Liver (tissue), 9 donors: ENCODE data around the gene TUBB3. TPM values are rescaled to one million over a fixed set of nuclear protein-coding genes. Genes with fewer than 3 reads are reported as not detected.

ENCODE experiments used
- DNase-seq: peaks from one replicate; pipeline ENCODE4 v3.0.0-alpha.2; 2017; ENCODE audit warnings: low spot score
- H3K27ac ChIP-seq, 2 donors: one replicate each; pipeline ENCODE4 v1.7.0; 2013; ENCODE audit warnings: inconsistent platforms in 2 of 2, low read length in 2 of 2, control low read depth in 1 of 2, low read depth in 1 of 2, mild to moderate bottlenecking in 1 of 2
- H3K27me3 ChIP-seq, 4 donors: one replicate each; pipeline versions ENCODE4 v1.6.1 to v1.7.0; 2013; ENCODE audit warnings: low read length in 3 of 4, inconsistent platforms in 1 of 4, mild to moderate bottlenecking in 1 of 4, moderate library complexity in 1 of 4; ENCODE audit not compliant: control insufficient read depth in 4 of 4, insufficient read depth in 4 of 4
- H3K36me3 ChIP-seq, 4 donors: one replicate each; pipeline versions ENCODE4 v1.6.1 to v1.7.0; 2013; ENCODE audit warnings: low read length in 3 of 4, mild to moderate bottlenecking in 3 of 4, low read depth in 1 of 4, moderate library complexity in 1 of 4; ENCODE audit not compliant: control insufficient read depth in 4 of 4, insufficient read depth in 3 of 4
- H3K4me1 ChIP-seq, 4 donors: one replicate each; pipeline versions ENCODE4 v1.6.1 to v1.7.0; 2013; ENCODE audit warnings: low read length in 3 of 4, mild to moderate bottlenecking in 3 of 4, moderate library complexity in 1 of 4; ENCODE audit not compliant: control insufficient read depth in 4 of 4, insufficient read depth in 4 of 4
- H3K4me3 ChIP-seq, 3 donors: one replicate each; pipeline versions ENCODE4 v1.6.1 to v1.7.0; 2013; ENCODE audit warnings: low read length in 3 of 3, control low read depth in 1 of 3, low read depth in 1 of 3, mild to moderate bottlenecking in 1 of 3
- H3K9ac ChIP-seq, 2 donors: one replicate each; pipeline ENCODE4 v1.7.0; 2013; ENCODE audit warnings: low read length in 2 of 2, mild to moderate bottlenecking in 2 of 2, moderate library complexity in 2 of 2, control low read depth in 1 of 2, low read depth in 1 of 2
- H3K9me3 ChIP-seq, 4 donors: one replicate each; pipeline versions ENCODE4 v1.6.1 to v1.7.0; 2013; ENCODE audit warnings: low read length in 3 of 4; ENCODE audit not compliant: control insufficient read depth in 4 of 4
- ATF3 ChIP-seq: IDR thresholded peaks from 2 replicates; pipeline ENCODE4 v1.6.1; 2016; ENCODE audit warnings: antibody characterized with exemption
- EGR1 ChIP-seq, 2 donors: IDR thresholded peaks; 2 replicates each; pipeline ENCODE4 v1.6.1; 2016 to 2018; ENCODE audit warnings: antibody characterized with exemption in 2 of 2, low read depth in 2 of 2
- FOXA1 ChIP-seq: IDR thresholded peaks from 2 replicates; pipeline ENCODE4 v1.6.1; 2016; ENCODE audit warnings: antibody characterized with exemption
- FOXA2 ChIP-seq: IDR thresholded peaks from 2 replicates; pipeline ENCODE4 v1.6.1; 2016; ENCODE audit warnings: antibody characterized with exemption
- GABPA ChIP-seq, 2 donors: IDR thresholded peaks in 1 of 2; conservative IDR thresholded peaks in 1 of 2; 2 replicates each; pipeline ENCODE4 v1.6.1; 2016; ENCODE audit warnings: antibody characterized with exemption in 2 of 2, mild to moderate bottlenecking in 1 of 2, moderate library complexity in 1 of 2
- HNF4A ChIP-seq, 2 donors: conservative IDR thresholded peaks; 2 replicates each; pipeline ENCODE4 v1.6.1; 2016; ENCODE audit warnings: antibody characterized with exemption in 2 of 2, mild to moderate bottlenecking in 2 of 2
- HNF4G ChIP-seq: IDR thresholded peaks from 2 replicates; pipeline ENCODE4 v1.6.1; 2016; ENCODE audit warnings: antibody characterized with exemption
- JUND ChIP-seq, 2 donors: IDR thresholded peaks; 2 replicates each; pipeline ENCODE4 v1.6.1; 2016; ENCODE audit warnings: antibody characterized with exemption in 2 of 2
- NR2F2 ChIP-seq: IDR thresholded peaks from 2 replicates; pipeline ENCODE4 v1.6.1; 2016; ENCODE audit warnings: antibody characterized with exemption
- RAD21 ChIP-seq, 2 donors: IDR thresholded peaks; 2 replicates each; pipeline ENCODE4 v1.6.1; 2016; ENCODE audit warnings: antibody characterized with exemption in 2 of 2, mild to moderate bottlenecking in 2 of 2
- REST ChIP-seq: IDR thresholded peaks from 2 replicates; pipeline ENCODE4 v1.6.1; 2016; ENCODE audit warnings: antibody characterized with exemption, mild to moderate bottlenecking
- RXRA ChIP-seq, 2 donors: IDR thresholded peaks; 2 replicates each; pipeline ENCODE4 v1.6.1; 2017 to 2018; ENCODE audit warnings: antibody characterized with exemption in 2 of 2, mild to moderate bottlenecking in 1 of 2
- SP1 ChIP-seq: IDR thresholded peaks from 2 replicates; pipeline ENCODE4 v1.6.1; 2018; ENCODE audit warnings: antibody characterized with exemption, mild to moderate bottlenecking
- TAF1 ChIP-seq: conservative IDR thresholded peaks from 2 replicates; pipeline ENCODE4 v1.6.1; 2016; ENCODE audit warnings: antibody characterized with exemption, mild to moderate bottlenecking
- YY1 ChIP-seq: IDR thresholded peaks from 2 replicates; pipeline ENCODE4 v1.6.1; 2016; ENCODE audit warnings: antibody characterized with exemption, mild to moderate bottlenecking
- ZBTB33 ChIP-seq: IDR thresholded peaks from 2 replicates; pipeline ENCODE4 v1.6.1; 2016; ENCODE audit warnings: antibody characterized with exemption
- WGBS: extraction: QIAGEN DNeasy Blood & Tissue Kit; methylation state at CpG from one replicate; pipeline ENCODE4 v1.1.7; 2013; 5-methylcytosine and 5-hydroxymethylcytosine counted together
- polyA plus RNA-seq, 2 donors: library from polyadenylated mRNA; stranded (reverse) in 1 of 2; unstranded in 1 of 2; fragments of 200-250 nt in 1 of 2; fragments of >200 nt in 1 of 2; fragmentation: Nextera tagmentation in 1 of 2; extraction: Ambion mirVana in 1 of 2; gene quantifications; one replicate each; pipeline versions ENCODE4 v1.2.1 to v1.2.3, GENCODE V29; 2013 to 2015
- total RNA-seq, 2 donors: library from RNA; depleted of rRNA; stranded (reverse); fragments of >200 nt; gene quantifications; one replicate each; pipeline ENCODE4 v1.2.3, GENCODE V29; 2014
- TF ChIP-seq, protein P1 (sequence below): IDR thresholded peaks from 2 replicates; pipeline ENCODE4 v1.6.1; 2016; ENCODE audit warnings: antibody characterized with exemption
- TF ChIP-seq, protein P2 (sequence below): fragments of 150-350 bp; IDR thresholded peaks from 2 replicates; pipeline ENCODE4 v1.5.1; 2017; ENCODE audit warnings: improper control_type of control experiment, low read depth, low read length; ENCODE audit not compliant: missing input control
- donor health status: healthy.
- donor health status: healthy.
- donor health status: healthy.
- donor health status: healthy.
- donor health status: healthy.

Gene TUBB3
- total and polyA plus RNA-seq, 4 donors: 0.17 to 0.89 (median 0.25) TPM; not detected in 1

DNA sequence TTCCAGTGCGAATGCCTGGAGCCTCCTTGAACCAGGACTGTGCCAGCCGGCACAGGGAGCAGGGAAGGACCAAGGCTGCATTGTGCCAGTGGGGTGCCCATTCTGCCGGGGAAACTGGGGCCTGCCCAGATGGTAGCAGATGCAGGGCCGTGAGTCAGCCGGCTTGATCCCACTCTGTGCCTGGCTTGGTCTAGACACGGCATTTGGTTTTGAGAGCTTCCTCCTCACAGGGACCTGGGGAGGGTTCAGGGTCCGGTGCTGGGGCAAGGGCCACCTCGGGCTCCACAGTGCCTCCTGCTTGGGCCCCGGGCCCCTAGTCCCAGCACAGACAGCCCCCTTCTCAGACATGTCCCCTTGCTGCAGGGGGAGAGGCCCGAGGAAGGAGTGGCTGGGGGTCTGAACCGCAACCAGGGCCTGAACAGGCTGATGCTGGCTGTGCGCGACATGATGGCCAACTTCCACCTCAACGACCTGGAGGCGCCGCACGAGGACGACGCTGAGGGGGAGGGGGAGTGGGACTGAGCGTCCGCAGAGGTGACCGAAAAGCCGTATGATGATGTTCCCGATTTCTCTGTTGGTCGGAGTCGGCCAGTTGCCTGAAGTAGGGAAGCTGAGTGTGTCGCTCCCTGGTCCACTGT lies 12.3 kb upstream of the TUBB3 start:
- Histone ChIP-seq H3K27me3 (no peaks in the 10 kb centered on the region), H3K27ac (no peak overlapping the region), H3K36me3 (peaks cover 13 to 38% (median 18%) of the 10 kb centered on the region in 4 donors), H3K9ac (no peak overlapping the region), H3K4me3 (no peak overlapping the region), H3K4me1 (no peaks in the 10 kb centered on the region), H3K9me3 (no peaks in the 10 kb centered on the region)
- no peak for DNase-seq
- no peak for TF ChIP-seq NR2F2
- no peak for TF ChIP-seq SP1
- TF ChIP-seq EGR1 (IDR thresholded peaks at IDR 0.05; ENCODE audit: low read depth in 2 of 2): no peak
- TF ChIP-seq TAF1: no peak
- TF ChIP-seq JUND (IDR thresholded peaks at IDR 0.05): no peak
- TF ChIP-seq FOXA2: no peak
- no peak for TF ChIP-seq RAD21 (IDR thresholded peaks at IDR 0.05)
- TF ChIP-seq ATF3: no peak
- TF ChIP-seq, protein P1, sequence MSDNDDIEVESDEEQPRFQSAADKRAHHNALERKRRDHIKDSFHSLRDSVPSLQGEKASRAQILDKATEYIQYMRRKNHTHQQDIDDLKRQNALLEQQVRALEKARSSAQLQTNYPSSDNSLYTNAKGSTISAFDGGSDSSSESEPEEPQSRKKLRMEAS: no peak
- TF ChIP-seq YY1: no peak
- TF ChIP-seq HNF4A (conservative IDR thresholded peaks at IDR 0.05): no peak
- 96% methylated on average over 27 of the region's 27 CpGs for WGBS

DNA sequence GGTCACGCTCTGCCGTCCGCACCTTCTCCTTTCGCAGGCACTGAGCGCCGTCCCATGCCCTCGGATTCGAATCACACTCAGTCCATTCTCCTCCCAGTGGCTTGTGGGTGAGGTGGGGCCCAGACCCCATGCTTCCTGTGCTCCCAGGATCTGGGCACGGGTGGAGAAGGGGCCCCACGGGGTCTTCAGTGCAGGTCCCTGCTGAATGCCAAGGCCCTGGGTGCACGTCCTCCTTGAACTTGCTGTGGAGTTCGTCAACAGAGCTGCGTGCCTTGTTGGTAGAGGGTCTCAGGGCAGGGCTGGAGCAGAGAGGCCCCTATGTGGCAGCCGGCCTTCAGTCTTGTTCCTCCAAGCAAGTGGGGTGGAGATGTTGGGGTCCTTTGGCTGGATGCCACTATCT lies 11.8 kb upstream of the TUBB3 start:
- no peaks in the 10 kb centered on the region for H3K4me1 ChIP-seq
- H3K4me3 ChIP-seq: no peak overlapping the region
- H3K9ac ChIP-seq: no peak overlapping the region
- 95% methylated on average over 14 of the region's 14 CpGs for WGBS
- no peaks in the 10 kb centered on the region for H3K27me3 ChIP-seq
- peaks cover 13 to 32% (median 16%) of the 10 kb centered on the region in 4 donors for H3K36me3 ChIP-seq
- no peak for DNase-seq
- no peak overlapping the region for H3K27ac ChIP-seq
- TF ChIP-seq FOXA1: no peak
- TF ChIP-seq FOXA2: no peak
- TF ChIP-seq, protein P2, sequence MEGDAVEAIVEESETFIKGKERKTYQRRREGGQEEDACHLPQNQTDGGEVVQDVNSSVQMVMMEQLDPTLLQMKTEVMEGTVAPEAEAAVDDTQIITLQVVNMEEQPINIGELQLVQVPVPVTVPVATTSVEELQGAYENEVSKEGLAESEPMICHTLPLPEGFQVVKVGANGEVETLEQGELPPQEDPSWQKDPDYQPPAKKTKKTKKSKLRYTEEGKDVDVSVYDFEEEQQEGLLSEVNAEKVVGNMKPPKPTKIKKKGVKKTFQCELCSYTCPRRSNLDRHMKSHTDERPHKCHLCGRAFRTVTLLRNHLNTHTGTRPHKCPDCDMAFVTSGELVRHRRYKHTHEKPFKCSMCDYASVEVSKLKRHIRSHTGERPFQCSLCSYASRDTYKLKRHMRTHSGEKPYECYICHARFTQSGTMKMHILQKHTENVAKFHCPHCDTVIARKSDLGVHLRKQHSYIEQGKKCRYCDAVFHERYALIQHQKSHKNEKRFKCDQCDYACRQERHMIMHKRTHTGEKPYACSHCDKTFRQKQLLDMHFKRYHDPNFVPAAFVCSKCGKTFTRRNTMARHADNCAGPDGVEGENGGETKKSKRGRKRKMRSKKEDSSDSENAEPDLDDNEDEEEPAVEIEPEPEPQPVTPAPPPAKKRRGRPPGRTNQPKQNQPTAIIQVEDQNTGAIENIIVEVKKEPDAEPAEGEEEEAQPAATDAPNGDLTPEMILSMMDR: no peak
- no peak for TF ChIP-seq ATF3
- no peak for TF ChIP-seq EGR1 (IDR thresholded peaks at IDR 0.05; ENCODE audit: low read depth in 2 of 2)
- no peak for TF ChIP-seq REST
- no peak for TF ChIP-seq YY1
- no peak for TF ChIP-seq RXRA (IDR thresholded peaks at IDR 0.05)
- no peak for TF ChIP-seq HNF4A (conservative IDR thresholded peaks at IDR 0.05)
- no peak for TF ChIP-seq HNF4G
- TF ChIP-seq NR2F2: no peak
- TF ChIP-seq RAD21 (IDR thresholded peaks at IDR 0.05): no peak
- TF ChIP-seq, protein P1: no peak
- TF ChIP-seq TAF1: no peak
- no peak for TF ChIP-seq GABPA (IDR thresholded peaks at IDR 0.05 in 1 of 2, conservative IDR thresholded peaks at IDR 0.05 in 1 of 2)
- no peak for TF ChIP-seq SP1
- TF ChIP-seq ZBTB33: no peak
- no peak for TF ChIP-seq JUND (IDR thresholded peaks at IDR 0.05)
- no peaks in the 10 kb centered on the region for H3K9me3 ChIP-seq
